HEK293 (cell line): ENCODE results near the gene CCDC102B.

Experiments
- CTCF ChIA-PET: fragments of 350-600 bp; formaldehyde crosslinking; extraction: SDS; loops from one replicate; lab custom pipeline; 2021; ENCODE audit warnings: antibody characterized with exemption; lab: Yijun Ruan, JAX
- POLR2A ChIA-PET: fragments of 300-600 bp; formaldehyde crosslinking; extraction: SDS; loops from one replicate; lab custom pipeline; 2020; ENCODE audit warnings: antibody characterized with exemption, inconsistent platforms; lab: Yijun Ruan, JAX
- H3K27ac ChIP-seq: fragments of 200-500 bp; sonication (Bioruptor generic); 2 replicates; pipeline ENCODE4 v1.5.1; 2014; ENCODE audit warnings: low read depth, low read length, control low read depth, inconsistent platforms; ENCODE audit errors: extremely low read depth
- H3K36me3 ChIP-seq, 2 experiments: fragments of 200-500 bp in 1 of 2; sonication (Bioruptor generic) in 1 of 2; 1 replicate in 1 of 2; 2 replicates in 1 of 2; pipeline ENCODE4 v1.5.1; 2014 to 2017; ENCODE audit warnings: inconsistent platforms in 2 of 2, low read length in 2 of 2; ENCODE audit not compliant: control insufficient read depth in 2 of 2, insufficient read depth in 1 of 2
- H3K4me1 ChIP-seq: fragments of 200-500 bp; sonication (Bioruptor generic); 2 replicates; pipeline ENCODE4 v1.5.1; 2014; ENCODE audit warnings: mild to moderate bottlenecking, low read length, inconsistent platforms; ENCODE audit not compliant: control insufficient read depth, insufficient read depth
- H3K4me3 ChIP-seq: 2 replicates; pipeline ENCODE4 v1.5.1; 2011; ENCODE audit warnings: low read depth, mild to moderate bottlenecking, control low read depth, low read length, moderate library complexity
- H3K9me3 ChIP-seq: fragments of 200-500 bp; sonication (Bioruptor generic); 2 replicates; pipeline ENCODE4 v1.5.1; 2014; ENCODE audit warnings: low read depth, low read length, inconsistent platforms; ENCODE audit not compliant: control insufficient read depth, insufficient read depth
- ATF2 ChIP-seq: fragments of 450-650 bp; formaldehyde crosslinking; IDR thresholded peaks from 2 replicates; pipeline ENCODE4 v1.5.1; 2016; ENCODE audit warnings: missing biosample characterization, missing genetic modification characterization, low read depth
- GLI2 ChIP-seq: fragments of 450-650 bp; formaldehyde crosslinking; IDR thresholded peaks from 2 replicates; pipeline ENCODE4; 2017; ENCODE audit warnings: missing biosample characterization, missing genetic modification characterization, low read depth, borderline replicate concordance
- GLIS1 ChIP-seq: fragments of 450-650 bp; formaldehyde crosslinking; IDR thresholded peaks from 2 replicates; pipeline ENCODE4 v1.5.1; 2016; ENCODE audit warnings: missing biosample characterization, missing genetic modification characterization
- KLF1 ChIP-seq: fragments of 450-650 bp; formaldehyde crosslinking; IDR thresholded peaks from 2 replicates; pipeline ENCODE4 v1.5.1; 2016; ENCODE audit warnings: missing biosample characterization, missing genetic modification characterization
- SP2 ChIP-seq: fragments of 450-650 bp; formaldehyde crosslinking; IDR thresholded peaks from 2 replicates; pipeline ENCODE4 v1.5.1; 2016; ENCODE audit warnings: missing biosample characterization, missing genetic modification characterization
- TSHZ1 ChIP-seq: fragments of 450-650 bp; formaldehyde crosslinking; IDR thresholded peaks from 2 replicates; pipeline ENCODE4 v1.5.1; 2016; ENCODE audit warnings: missing biosample characterization, missing genetic modification characterization, borderline replicate concordance
- ZIC2 ChIP-seq: fragments of 450-650 bp; formaldehyde crosslinking; IDR thresholded peaks from 2 replicates; pipeline ENCODE4 v1.5.1; 2016; ENCODE audit warnings: missing biosample characterization, missing genetic modification characterization
- ZNF112 ChIP-seq: fragments of 450-650 bp; formaldehyde crosslinking; IDR thresholded peaks from 2 replicates; pipeline ENCODE4 v1.5.0; 2017; ENCODE audit warnings: missing biosample characterization, missing genetic modification characterization
- ZNF148 ChIP-seq: fragments of 450-650 bp; formaldehyde crosslinking; IDR thresholded peaks from 2 replicates; pipeline ENCODE4 v1.5.0; 2017; ENCODE audit warnings: missing biosample characterization, missing genetic modification characterization, borderline replicate concordance
- ZNF2 ChIP-seq: fragments of 450-650 bp; formaldehyde crosslinking; IDR thresholded peaks from 2 replicates; pipeline ENCODE4 v1.5.1; 2016; ENCODE audit warnings: missing biosample characterization, missing genetic modification characterization
- ZNF248 ChIP-seq: fragments of 450-650 bp; formaldehyde crosslinking; IDR thresholded peaks from 2 replicates; pipeline ENCODE4 v1.5.1; 2017; ENCODE audit warnings: missing biosample characterization, missing genetic modification characterization
- ZNF274 ChIP-seq, 2 experiments: fragments of 200-500 bp in 1 of 2; fragments of 450-650 bp in 1 of 2; sonication (Bioruptor generic) in 1 of 2; formaldehyde crosslinking in 1 of 2; IDR thresholded peaks; 2 replicates each; pipeline versions ENCODE4 v1.5.1 to v1.6.1; 2014 to 2016; ENCODE audit warnings: borderline replicate concordance in 1 of 2, inconsistent platforms in 1 of 2, low read length in 1 of 2, missing biosample characterization in 1 of 2, missing genetic modification characterization in 1 of 2
- ZNF449 ChIP-seq: fragments of 450-650 bp; formaldehyde crosslinking; IDR thresholded peaks from 2 replicates; pipeline ENCODE4 v1.5.1; 2017; ENCODE audit warnings: missing biosample characterization, mild to moderate bottlenecking, missing genetic modification characterization, moderate library complexity
- ZNF488 ChIP-seq: fragments of 450-650 bp; formaldehyde crosslinking; IDR thresholded peaks from 2 replicates; pipeline ENCODE4 v1.5.1; 2016; ENCODE audit warnings: missing biosample characterization, missing genetic modification characterization
- ZNF530 ChIP-seq: fragments of 450-650 bp; formaldehyde crosslinking; IDR thresholded peaks from 2 replicates; pipeline ENCODE4 v1.5.1; 2016; ENCODE audit warnings: low read depth, missing biosample characterization, missing genetic modification characterization
- ZNF558 ChIP-seq: fragments of 450-650 bp; formaldehyde crosslinking; IDR thresholded peaks from 2 replicates; pipeline ENCODE4 v1.5.1; 2016; ENCODE audit warnings: missing biosample characterization, missing genetic modification characterization
- ZNF585B ChIP-seq: fragments of 450-650 bp; formaldehyde crosslinking; IDR thresholded peaks from 2 replicates; pipeline ENCODE4 v1.5.1; 2016; ENCODE audit warnings: missing biosample characterization, missing genetic modification characterization
- ZNF610 ChIP-seq: fragments of 450-650 bp; formaldehyde crosslinking; IDR thresholded peaks from 2 replicates; pipeline ENCODE4 v1.5.1; 2016; ENCODE audit warnings: missing biosample characterization, missing genetic modification characterization, borderline replicate concordance
- ZNF701 ChIP-seq: fragments of 450-650 bp; formaldehyde crosslinking; IDR thresholded peaks from 2 replicates; pipeline ENCODE4 v1.5.1; 2016; ENCODE audit warnings: missing biosample characterization, missing genetic modification characterization
- ZNF747 ChIP-seq: fragments of 450-650 bp; formaldehyde crosslinking; IDR thresholded peaks from 2 replicates; pipeline ENCODE4 v1.5.1; 2016; ENCODE audit warnings: missing biosample characterization, missing genetic modification characterization
- ZNF792 ChIP-seq: fragments of 450-650 bp; formaldehyde crosslinking; IDR thresholded peaks from 2 replicates; pipeline ENCODE4 v1.5.1; 2016; ENCODE audit warnings: missing biosample characterization, missing genetic modification characterization
- TF ChIP-seq, protein P1 (sequence below): fragments of 450-650 bp; formaldehyde crosslinking; IDR thresholded peaks from 2 replicates; pipeline ENCODE4 v1.5.1; 2016; ENCODE audit warnings: missing biosample characterization, missing genetic modification characterization
- TF ChIP-seq, protein P2 (sequence below): fragments of 450-650 bp; formaldehyde crosslinking; IDR thresholded peaks from 2 replicates; pipeline ENCODE4 v1.5.1; 2016; ENCODE audit warnings: missing biosample characterization, missing genetic modification characterization

CCDC102B gene

GRCh38 chr18:68969027-68969426 is 171.1 kb downstream of the CCDC102B start:
- Histone ChIP-seq H3K4me3 (no peak overlapping the region), H3K36me3 (no peaks in the 10 kb centered on the region)
- no peak for TF ChIP-seq TSHZ1 (tag by site-specific recombination)
- TF ChIP-seq ZNF274 (IDR thresholded peaks at IDR 0.05; ENCODE audit: low read length), result no peak
- TF ChIP-seq ZNF274 (tag by site-specific recombination; IDR thresholded peaks at IDR 0.05; ENCODE audit: borderline replicate concordance), result no peak
- no peak for TF ChIP-seq ZNF701
- no peak for TF ChIP-seq ZNF530 (tag by site-specific recombination)
- TF ChIP-seq ATF2 (tag by site-specific recombination), result no peak
- TF ChIP-seq KLF1 (tag by site-specific recombination), result no peak
- no peak for TF ChIP-seq ZNF488 (tag by site-specific recombination)
- TF ChIP-seq, protein P1, sequence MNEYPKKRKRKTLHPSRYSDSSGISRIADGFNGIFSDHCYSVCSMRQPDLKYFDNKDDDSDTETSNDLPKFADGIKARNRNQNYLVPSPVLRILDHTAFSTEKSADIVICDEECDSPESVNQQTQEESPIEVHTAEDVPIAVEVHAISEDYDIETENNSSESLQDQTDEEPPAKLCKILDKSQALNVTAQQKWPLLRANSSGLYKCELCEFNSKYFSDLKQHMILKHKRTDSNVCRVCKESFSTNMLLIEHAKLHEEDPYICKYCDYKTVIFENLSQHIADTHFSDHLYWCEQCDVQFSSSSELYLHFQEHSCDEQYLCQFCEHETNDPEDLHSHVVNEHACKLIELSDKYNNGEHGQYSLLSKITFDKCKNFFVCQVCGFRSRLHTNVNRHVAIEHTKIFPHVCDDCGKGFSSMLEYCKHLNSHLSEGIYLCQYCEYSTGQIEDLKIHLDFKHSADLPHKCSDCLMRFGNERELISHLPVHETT (tag by site-specific recombination), result no peak
- TF ChIP-seq GLIS1 (tag by site-specific recombination), result no peak
- no peak for TF ChIP-seq ZNF747 (tag by site-specific recombination)
- TF ChIP-seq, all 188 proteins: peak for 0
- no peak overlapping the region for H3K27ac ChIP-seq
- ChIA-PET POLR2A (no interaction called here), CTCF (no interaction called here)
- no peaks in the 10 kb centered on the region for H3K9me3 ChIP-seq
- no peaks in the 10 kb centered on the region for H3K4me1 ChIP-seq

DNA sequence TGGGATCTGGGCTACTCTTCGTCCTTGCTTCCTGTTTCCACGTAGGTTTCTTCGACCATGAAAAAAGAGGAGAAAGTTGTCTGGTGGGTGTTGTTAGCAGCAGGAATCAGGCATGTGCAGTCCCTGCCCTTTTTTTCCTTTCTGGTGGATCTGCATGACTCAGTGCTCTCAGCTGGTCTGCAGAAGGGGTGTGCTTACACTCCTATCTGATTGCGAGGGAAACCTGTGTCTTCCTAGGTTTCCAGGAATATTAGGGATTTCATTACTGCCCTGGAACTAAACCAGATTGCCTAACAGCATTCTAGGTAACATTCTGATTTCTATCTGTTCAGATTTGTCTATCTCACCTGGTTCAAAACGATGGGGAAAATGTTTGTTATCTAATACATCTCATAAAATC is 174.3 kb downstream of the CCDC102B start:
- H3K4me3 ChIP-seq, result no peak overlapping the region
- ChIA-PET CTCF (no interaction called here), POLR2A (no interaction called here)
- H3K9me3 ChIP-seq, result no peaks in the 10 kb centered on the region
- no peaks in the 10 kb centered on the region for H3K36me3 ChIP-seq
- no peak overlapping the region for H3K27ac ChIP-seq
- no peaks in the 10 kb centered on the region for H3K4me1 ChIP-seq
- no peak for TF ChIP-seq ZNF610 (tag by site-specific recombination)
- no peak for TF ChIP-seq SP2 (tag by site-specific recombination)
- no peak for TF ChIP-seq ZNF792
- no peak for TF ChIP-seq ZNF112
- no peak for TF ChIP-seq ZNF148
- no peak for TF ChIP-seq ZNF449
- no peak for TF ChIP-seq GLI2 (tag by site-specific recombination)
- TF ChIP-seq ZIC2, result no peak
- no peak for TF ChIP-seq ZNF2
- no peak for TF ChIP-seq ZNF585B
- TF ChIP-seq ZNF558 (tag by site-specific recombination), result no peak
- TF ChIP-seq ZNF248 (tag by site-specific recombination), result no peak
- TF ChIP-seq, protein P2, sequence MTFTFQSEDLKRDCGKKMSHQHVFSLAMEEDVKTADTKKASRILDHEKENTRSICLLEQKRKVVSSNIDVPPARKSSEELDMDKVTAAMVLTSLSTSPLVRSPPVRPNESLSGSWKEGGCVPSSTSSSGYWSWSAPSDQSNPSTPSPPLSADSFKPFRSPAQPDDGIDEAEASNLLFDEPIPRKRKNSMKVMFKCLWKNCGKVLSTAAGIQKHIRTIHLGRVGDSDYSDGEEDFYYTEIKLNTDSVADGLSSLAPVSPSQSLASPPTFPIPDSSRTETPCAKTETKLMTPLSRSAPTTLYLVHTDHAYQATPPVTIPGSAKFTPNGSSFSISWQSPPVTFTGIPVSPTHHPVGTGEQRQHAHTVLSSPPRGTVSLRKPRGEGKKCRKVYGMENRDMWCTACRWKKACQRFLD (tag by site-specific recombination), result no peak
